Endodermal cell (in vitro differentiated cells): Measurements from ENCODE around the gene PNMA1. TPM values are rescaled to one million over a fixed set of nuclear protein-coding genes. Genes with fewer than 3 reads are reported as not detected.

Experiments
- DNase-seq: peaks from one replicate; pipeline ENCODE4 v3.0.0-alpha.2; 2017
- H3K27ac ChIP-seq: 2 replicates; pipeline ENCODE4 v1.5.1; 2013; ENCODE audit warnings: mild to moderate bottlenecking, low read depth, low read length, moderate library complexity
- H3K27me3 ChIP-seq: 2 replicates; pipeline ENCODE4 v1.6.1; 2013; ENCODE audit warnings: mild to moderate bottlenecking, low read length, moderate library complexity; ENCODE audit not compliant: insufficient read depth, control insufficient read depth, poor library complexity, severe bottlenecking
- H3K36me3 ChIP-seq: 2 replicates; pipeline ENCODE4 v1.7.0; 2013; ENCODE audit warnings: mild to moderate bottlenecking, low read length, moderate library complexity; ENCODE audit not compliant: control insufficient read depth, insufficient read depth
- H3K4me1 ChIP-seq: one replicate; pipeline ENCODE4 v1.7.0; 2013; ENCODE audit warnings: low read length; ENCODE audit not compliant: control insufficient read depth, insufficient read depth
- H3K4me3 ChIP-seq: 2 replicates; pipeline ENCODE4 v1.5.1; 2013; ENCODE audit warnings: mild to moderate bottlenecking, low read length, moderate library complexity
- H3K9ac ChIP-seq: 2 replicates; pipeline ENCODE4 v1.6.1; 2013; ENCODE audit warnings: mild to moderate bottlenecking, low read length, moderate library complexity; ENCODE audit not compliant: poor library complexity, severe bottlenecking; ENCODE audit errors: extremely low read depth
- H3K9me3 ChIP-seq: 2 replicates; pipeline ENCODE4 v1.6.1; 2013; ENCODE audit warnings: mild to moderate bottlenecking, low read length, moderate library complexity; ENCODE audit not compliant: control insufficient read depth
- H3K27ac Mint-ChIP-seq: 2 replicates; pipeline ENCODE4 v1.8.0; 2020; ENCODE audit warnings: mixed read lengths
- H3K27me3 Mint-ChIP-seq: 2 replicates; pipeline ENCODE4 v1.8.0; 2021; ENCODE audit warnings: mild to moderate bottlenecking, mixed read lengths; ENCODE audit not compliant: insufficient read depth
- H3K36me3 Mint-ChIP-seq: 2 replicates; pipeline ENCODE4 v1.8.0; 2020; ENCODE audit warnings: low read depth, mixed read lengths
- H3K4me1 Mint-ChIP-seq: 2 replicates; pipeline ENCODE4 v1.8.0; 2020; ENCODE audit warnings: mixed read lengths
- H3K4me3 Mint-ChIP-seq: 2 replicates; pipeline ENCODE4 v1.8.0; 2020; ENCODE audit warnings: mild to moderate bottlenecking, moderate library complexity, mixed read lengths
- H3K9me3 Mint-ChIP-seq: 2 replicates; pipeline ENCODE4 v1.8.0; 2020; ENCODE audit warnings: mild to moderate bottlenecking, mixed read lengths
- CTCF ChIP-seq: fragments of 200-600 bp; sonication (generic); conservative IDR thresholded peaks from 2 replicates; pipeline ENCODE4 v1.5.0; 2021; ENCODE audit warnings: antibody characterized with exemption, mild to moderate bottlenecking
- WGBS, 2 experiments: methylation state at CpG; one replicate each; pipeline versions ENCODE4 v1.1.5 to v1.1.7; 2013; ENCODE audit warnings: missing lambda C conversion rate in 2 of 2, mixed read lengths in 1 of 2; ENCODE audit not compliant: insufficient coverage in 1 of 2, insufficient read length in 1 of 2; 5-methylcytosine and 5-hydroxymethylcytosine counted together
- total RNA-seq, 2 donors: library from RNA; stranded (reverse); fragmentation: NEBNext Ultra II Directional in 1 of 2; extraction: Animal tissue kit (Norgen Biotek cat#: 25700) in 1 of 2; gene quantifications; 2 replicates in 1 of 2; 3 replicates in 1 of 2; pipeline ENCODE4 v1.2.1, GENCODE V29; 2021

PNMA1 gene
- total RNA-seq, 2 donors from 2014 or later: 66.9 to 70.4 TPM

- Mint-ChIP-seq H3K27me3 (peaks cover 1% of the 10 kb centered on the region), H3K4me1 (peaks cover 64% of the 10 kb centered on the region), H3K9me3 (no peaks in the 10 kb centered on the region), H3K4me3 (peak overlapping the region; percentile 69), H3K36me3 (no peaks in the 10 kb centered on the region), H3K27ac (no peak overlapping the region)
- Histone ChIP-seq H3K4me3 (peak overlapping the region; percentile 77), H3K27me3 (no peaks in the 10 kb centered on the region), H3K9ac (no peak overlapping the region), H3K4me1 (peaks cover 14% of the 10 kb centered on the region), H3K27ac (no peak overlapping the region), H3K36me3 (no peaks in the 10 kb centered on the region), H3K9me3 (no peaks in the 10 kb centered on the region)
- TF ChIP-seq CTCF: no peak
- WGBS, 2 experiments: 83 to 88% methylated on average over 10 of the region's 10 CpGs
- DNase-seq: no peak
Observed at GRCh38 chr14:73757876-73758391, 43.8 kb upstream of the PNMA1 start.

- Histone ChIP-seq H3K4me3 (no peak overlapping the region), H3K9ac (no peak overlapping the region), H3K9me3 (no peaks in the 10 kb centered on the region), H3K27ac (no peak overlapping the region), H3K4me1 (peaks cover 14% of the 10 kb centered on the region), H3K27me3 (no peaks in the 10 kb centered on the region), H3K36me3 (no peaks in the 10 kb centered on the region)
- Mint-ChIP-seq H3K4me3 (no peak overlapping the region), H3K27ac (no peak overlapping the region), H3K9me3 (no peaks in the 10 kb centered on the region), H3K4me1 (peaks cover 60% of the 10 kb centered on the region), H3K27me3 (peaks cover 1% of the 10 kb centered on the region), H3K36me3 (no peaks in the 10 kb centered on the region)
- WGBS, 2 experiments: 100% methylated on average over 1 of the region's 1 CpG; no CpG with 5 or more reads in 1 of the 2 experiments
- no peak for TF ChIP-seq CTCF
- no peak for DNase-seq
Observed at GRCh38 chr14:73757381-73757780, 43.2 kb upstream of the PNMA1 start.

- Mint-ChIP-seq H3K9me3 (no peaks in the 10 kb centered on the region), H3K4me1 (peaks cover 47% of the 10 kb centered on the region), H3K27ac (peak overlapping the region; percentile 39), H3K4me3 (no peak overlapping the region), H3K27me3 (peaks cover 1% of the 10 kb centered on the region), H3K36me3 (no peaks in the 10 kb centered on the region)
- Histone ChIP-seq H3K27me3 (no peaks in the 10 kb centered on the region), H3K4me3 (no peak overlapping the region), H3K36me3 (no peaks in the 10 kb centered on the region), H3K9ac (no peak overlapping the region), H3K9me3 (no peaks in the 10 kb centered on the region), H3K4me1 (peaks cover 14% of the 10 kb centered on the region), H3K27ac (no peak overlapping the region)
- TF ChIP-seq CTCF: no peak
- DNase-seq: peak; percentile 54
- 83 to 84% methylated on average over 3 to 5 of the region's 5 CpGs for WGBS, 2 experiments
Observed at GRCh38 chr14:73755434-73756014, 41.3 kb upstream of the PNMA1 start.
